Measurements from ENCODE around the gene PDLIM5.

GRCh38 chr4:94570558-94570957 lies 118.8 kb downstream of the PDLIM5 start:
- TF ChIP-seq TAF1 (IDR thresholded peaks at IDR 0.05; ENCODE audit: borderline replicate concordance, insufficient read depth, low read length) (no peak), POLR2AphosphoS5 (IDR thresholded peaks at IDR 0.05; ENCODE audit: low read depth, low read length) (no peak)
